Measurements from ENCODE around the gene PALB2. TPM values are rescaled to one million over a fixed set of nuclear protein-coding genes. Genes with fewer than 3 reads are reported as not detected.
"Not testable (repeated sequence)": the region's sequence is repeated elsewhere in the genome, so short reads cannot be mapped to it uniquely, and the experiment has no call there.

The PALB2 gene
- total RNA-seq, 1 experiment from 2014 or later: 40.3 TPM

- Histone ChIP-seq H3T11ph (ENCODE audit: low read length) (no peak overlapping the region), H2BK120ac (ENCODE audit: low read depth, low read length, poor library complexity, severe bottlenecking) (no peak overlapping the region), H4K5ac (ENCODE audit: insufficient read length, low read depth, low read length) (no peak overlapping the region), H2BK20ac (ENCODE audit: low read depth, low read length, poor library complexity, severe bottlenecking) (no peak overlapping the region), H3K4me2 (ENCODE audit: insufficient read depth, insufficient read length, low read length) (no peak overlapping the region), H2BK15ac (ENCODE audit: low read depth, low read length) (no peak overlapping the region), H2AFZ (ENCODE audit: low read length) (no peak overlapping the region), H3K56ac (ENCODE audit: insufficient read length, low read depth, low read length) (no peak overlapping the region), H3K27me3 (ENCODE audit: insufficient read depth, low read length) (no peaks in the 10 kb centered on the region), H3K4ac (ENCODE audit: low read depth, low read length) (no peak overlapping the region), H3K4me1 (ENCODE audit: insufficient read depth, low read length) (no peaks in the 10 kb centered on the region), H4K8ac (replicated peaks; ENCODE audit: insufficient read length, low read depth, low read length) (no peak overlapping the region), H4K20me1 (ENCODE audit: control insufficient read depth, insufficient read depth, insufficient read length) (no peaks in the 10 kb centered on the region), H2BK12ac (ENCODE audit: insufficient read length, low read depth, low read length) (no peak overlapping the region), H3K79me1 (ENCODE audit: insufficient read depth, low read depth, low read length, poor library complexity, severe bottlenecking) (peaks cover 3% of the 10 kb centered on the region), H2BK5ac (ENCODE audit: insufficient read length, low read length) (no peak overlapping the region), H3K79me2 (ENCODE audit: insufficient read depth, low read length) (no peaks in the 10 kb centered on the region; the same call in 1 of the 2 replicates), H4K91ac (ENCODE audit: insufficient read length, low read depth, low read length) (no peak overlapping the region), H2AK5ac (ENCODE audit: insufficient read length, low read length) (no peak overlapping the region), H3K23ac (ENCODE audit: insufficient read length, low read depth, low read length) (no peak overlapping the region), H3K14ac (ENCODE audit: insufficient read depth, low read length) (no peak overlapping the region), H3K27ac (ENCODE audit: insufficient read length, low read depth, low read length) (no peak overlapping the region), H3K9me3 (ENCODE audit: control insufficient read depth, low read depth, low read length) (no peaks in the 10 kb centered on the region), H3K9ac (ENCODE audit: extremely low read depth, insufficient read length, low read length) (no peak overlapping the region), H3K23me2 (ENCODE audit: insufficient read length, low read depth, low read length, poor library complexity, severe bottlenecking) (no peaks in the 10 kb centered on the region), H3K18ac (ENCODE audit: insufficient read length, low read depth, low read length) (no peak overlapping the region)
- no peaks in the 10 kb centered on the region for H3K27me3 Mint-ChIP-seq (ENCODE audit: low read depth)
- WGBS (ENCODE audit: extremely low coverage, insufficient read length, low lambda C conversion rate): no CpG with 5 or more reads among the region's 4 CpGs
- H3K9me3 Mint-ChIP-seq: no peaks in the 10 kb centered on the region
- H3K27ac Mint-ChIP-seq: no peak overlapping the region
- H3K4me1 Mint-ChIP-seq: no peaks in the 10 kb centered on the region
- peaks cover 22 to 67% (median 57%) of the 10 kb centered on the region in 3 experiments; a peak in 6 of 7 replicates for H3K36me3 Mint-ChIP-seq (ENCODE audit: insufficient read depth in 1 of 3, low read depth in 3 of 3)
- TF ChIP-seq, protein P1, sequence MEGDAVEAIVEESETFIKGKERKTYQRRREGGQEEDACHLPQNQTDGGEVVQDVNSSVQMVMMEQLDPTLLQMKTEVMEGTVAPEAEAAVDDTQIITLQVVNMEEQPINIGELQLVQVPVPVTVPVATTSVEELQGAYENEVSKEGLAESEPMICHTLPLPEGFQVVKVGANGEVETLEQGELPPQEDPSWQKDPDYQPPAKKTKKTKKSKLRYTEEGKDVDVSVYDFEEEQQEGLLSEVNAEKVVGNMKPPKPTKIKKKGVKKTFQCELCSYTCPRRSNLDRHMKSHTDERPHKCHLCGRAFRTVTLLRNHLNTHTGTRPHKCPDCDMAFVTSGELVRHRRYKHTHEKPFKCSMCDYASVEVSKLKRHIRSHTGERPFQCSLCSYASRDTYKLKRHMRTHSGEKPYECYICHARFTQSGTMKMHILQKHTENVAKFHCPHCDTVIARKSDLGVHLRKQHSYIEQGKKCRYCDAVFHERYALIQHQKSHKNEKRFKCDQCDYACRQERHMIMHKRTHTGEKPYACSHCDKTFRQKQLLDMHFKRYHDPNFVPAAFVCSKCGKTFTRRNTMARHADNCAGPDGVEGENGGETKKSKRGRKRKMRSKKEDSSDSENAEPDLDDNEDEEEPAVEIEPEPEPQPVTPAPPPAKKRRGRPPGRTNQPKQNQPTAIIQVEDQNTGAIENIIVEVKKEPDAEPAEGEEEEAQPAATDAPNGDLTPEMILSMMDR (conservative IDR thresholded peaks at IDR 0.05): no peak
- H3K4me3 Mint-ChIP-seq: no peak overlapping the region; a peak in 1 of 5 replicates
- no peak for DNase-seq
Observed at GRCh38 chr16:23634461-23635036, 6.6 kb downstream of the PALB2 start.

- H3K4me1 Mint-ChIP-seq; H3K23me2 ChIP-seq (ENCODE audit: insufficient read length, low read depth, low read length, poor library complexity, severe bottlenecking); H3K9me3 ChIP-seq (ENCODE audit: control insufficient read depth, low read depth, low read length); H2AK5ac ChIP-seq (ENCODE audit: insufficient read length, low read length); H4K5ac ChIP-seq (ENCODE audit: insufficient read length, low read depth, low read length); H3K4me2 ChIP-seq (ENCODE audit: insufficient read depth, insufficient read length, low read length); H2BK15ac ChIP-seq (ENCODE audit: low read depth, low read length); H3K79me1 ChIP-seq (ENCODE audit: insufficient read depth, low read depth, low read length, poor library complexity, severe bottlenecking); H4K91ac ChIP-seq (ENCODE audit: insufficient read length, low read depth, low read length); H3T11ph ChIP-seq (ENCODE audit: low read length); DNase-seq; H3K9ac ChIP-seq (ENCODE audit: extremely low read depth, insufficient read length, low read length); H4K8ac ChIP-seq (replicated peaks; ENCODE audit: insufficient read length, low read depth, low read length); H3K27me3 ChIP-seq (ENCODE audit: insufficient read depth, low read length); H2BK20ac ChIP-seq (ENCODE audit: low read depth, low read length, poor library complexity, severe bottlenecking); H3K9me3 Mint-ChIP-seq; H3K56ac ChIP-seq (ENCODE audit: insufficient read length, low read depth, low read length); H3K4ac ChIP-seq (ENCODE audit: low read depth, low read length); H3K27ac ChIP-seq (ENCODE audit: insufficient read length, low read depth, low read length); H3K4me3 Mint-ChIP-seq; H3K14ac ChIP-seq (ENCODE audit: insufficient read depth, low read length); H3K4me1 ChIP-seq (ENCODE audit: insufficient read depth, low read length); H3K79me2 ChIP-seq (ENCODE audit: insufficient read depth, low read length); H4K20me1 ChIP-seq (ENCODE audit: control insufficient read depth, insufficient read depth, insufficient read length); H3K23ac ChIP-seq (ENCODE audit: insufficient read length, low read depth, low read length); H2BK12ac ChIP-seq (ENCODE audit: insufficient read length, low read depth, low read length); H3K27ac Mint-ChIP-seq; H3K27me3 Mint-ChIP-seq (ENCODE audit: low read depth); H2AFZ ChIP-seq (ENCODE audit: low read length); H2BK120ac ChIP-seq (ENCODE audit: low read depth, low read length, poor library complexity, severe bottlenecking); H2BK5ac ChIP-seq (ENCODE audit: insufficient read length, low read length); H3K18ac ChIP-seq (ENCODE audit: insufficient read length, low read depth, low read length): not testable (repeated sequence)
- no CpG with 5 or more reads among the region's 3 CpGs for WGBS (ENCODE audit: extremely low coverage, insufficient read length, low lambda C conversion rate)
- H3K36me3 Mint-ChIP-seq (ENCODE audit: insufficient read depth in 1 of 3, low read depth in 3 of 3): peaks cover 37 to 76% (median 64%) of the 10 kb centered on the region in 3 experiments; a peak in 6 of 7 replicates
Observed at GRCh38 chr16:23631874-23632273, 9.2 kb downstream of the PALB2 start.
